HEK293 (cell line): ENCODE results near the gene AMIGO1.

Experiments
- HOXC10 ChIP-seq: sonication (generic); formaldehyde crosslinking; IDR thresholded peaks from 2 replicates; pipeline ENCODE4 v1.8.1; 2023; ENCODE audit warnings: mild to moderate bottlenecking, missing genetic modification reagents
- REST ChIP-seq: fragments of 450-650 bp; formaldehyde crosslinking; IDR thresholded peaks from 2 replicates; pipeline ENCODE4 v1.5.1; 2016; ENCODE audit warnings: missing biosample characterization, missing genetic modification characterization
- WT1 ChIP-seq: fragments of 450-650 bp; formaldehyde crosslinking; IDR thresholded peaks from 2 replicates; pipeline ENCODE4 v1.5.1; 2016; ENCODE audit warnings: missing biosample characterization, missing genetic modification characterization
- YY1 ChIP-seq: fragments of 450-650 bp; formaldehyde crosslinking; IDR thresholded peaks from 2 replicates; pipeline ENCODE4 v1.5.1; 2018; ENCODE audit warnings: missing biosample characterization, missing genetic modification characterization

GRCh38 chr1:109535481-109535880 is 26.0 kb upstream of the AMIGO1 start:
- no peak for TF ChIP-seq REST (tag by site-specific recombination)
- no peak for TF ChIP-seq HOXC10 (CRISPR knock-in tag)
- no peak for TF ChIP-seq WT1
- no peak for TF ChIP-seq YY1 (tag by site-specific recombination)
